ENCODE results near the gene KDM4B.
"Not testable (repeated sequence)": the region's sequence is repeated elsewhere in the genome, so short reads cannot be mapped to it uniquely, and the experiment has no call there.

The KDM4B gene

GRCh38 chr19:4933528-4933927 lies 35.4 kb upstream of the KDM4B start:
- no peak for TF ChIP-seq CTCF (IDR thresholded peaks at IDR 0.05; ENCODE audit: control extremely low read depth, extremely low read depth, low read depth, missing control alignments)
- ChIA-PET POLR2A (no interaction called here), CTCF (no interaction called here)
- DNase-seq (ENCODE audit: extremely low spot score): no peak

DNA sequence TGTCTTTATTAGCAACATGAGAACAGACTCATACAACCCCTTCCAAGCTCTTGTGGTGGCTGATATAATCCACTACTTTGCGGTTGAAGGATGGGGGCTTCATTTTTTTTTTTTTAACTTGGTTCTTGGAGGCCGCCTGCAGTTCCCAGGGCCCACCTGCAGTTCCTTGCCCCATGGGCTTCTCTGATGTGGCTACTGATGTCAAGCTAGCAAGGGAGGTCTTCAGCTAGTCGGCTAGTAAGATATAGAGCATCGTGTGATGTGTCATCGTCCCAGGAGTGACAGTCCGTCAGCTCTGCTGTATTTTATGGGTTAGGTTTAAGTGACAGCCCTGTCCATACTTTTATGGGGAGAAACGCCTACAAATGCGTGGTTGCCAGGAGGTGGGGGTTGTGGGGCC lies 33.5 kb upstream of the KDM4B start:
- CTCF ChIA-PET: no interaction called here
- POLR2A ChIA-PET: no interaction called here
- DNase-seq (ENCODE audit: extremely low spot score): no peak
- no peak for TF ChIP-seq CTCF (IDR thresholded peaks at IDR 0.05; ENCODE audit: control extremely low read depth, extremely low read depth, low read depth, missing control alignments)

GRCh38 chr19:4937060-4937459 lies 31.9 kb upstream of the KDM4B start:
- CTCF ChIA-PET: interaction anchor here (1.2 to 1.5 kb wide), 3 partner anchors 9 to 25 kb away, joined by 3 to 4 read pairs (median 4); no protein-coding TSS in a partner anchor
- DNase-seq (ENCODE audit: extremely low spot score): no peak
- POLR2A ChIA-PET: interaction anchor here (0.7 kb wide), 1 partner anchor 8 kb away, joined by 8 read pairs; no protein-coding TSS in a partner anchor
- no peak for TF ChIP-seq CTCF (IDR thresholded peaks at IDR 0.05; ENCODE audit: control extremely low read depth, extremely low read depth, low read depth, missing control alignments)

DNA sequence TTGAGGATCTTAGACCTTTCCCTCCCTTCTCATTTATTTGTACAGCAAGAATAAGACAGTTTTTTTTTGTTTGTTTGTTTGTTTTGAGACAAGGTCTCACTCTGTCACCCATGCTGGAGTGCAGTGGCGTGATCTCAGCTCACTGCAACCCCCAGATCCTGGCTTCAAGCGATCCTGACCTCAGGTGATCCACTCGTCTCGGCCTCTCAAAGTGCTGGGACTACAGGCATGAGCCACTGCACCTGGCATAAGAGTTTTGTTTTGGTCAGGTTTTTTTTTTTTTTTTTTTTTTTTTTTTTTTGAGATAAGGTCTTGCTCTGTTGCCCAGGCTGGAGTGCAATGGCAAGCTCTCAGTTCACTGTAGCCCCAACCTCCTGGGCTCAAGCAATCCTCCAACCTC lies 30.5 kb upstream of the KDM4B start:
- CTCF ChIA-PET: interaction anchor here (1.5 kb wide), 1 partner anchor 13 kb away, joined by 4 read pairs; no protein-coding TSS in a partner anchor
- POLR2A ChIA-PET; DNase-seq (ENCODE audit: extremely low spot score): not testable (repeated sequence)

- CTCF ChIA-PET: interaction anchor here (1.8 to 3.3 kb wide), 2 partner anchors 11 to 28 kb away, joined by 4 to 9 read pairs; no protein-coding TSS in a partner anchor
- no peak for TF ChIP-seq CTCF (IDR thresholded peaks at IDR 0.05; ENCODE audit: control extremely low read depth, extremely low read depth, low read depth, missing control alignments)
- no peak for DNase-seq (ENCODE audit: extremely low spot score)
- POLR2A ChIA-PET: no interaction called here
These were observed 29.4 kb upstream of the KDM4B start for GRCh38 chr19:4939466-4939865.

- POLR2A ChIA-PET; DNase-seq (ENCODE audit: extremely low spot score): not testable (repeated sequence)
- CTCF ChIA-PET: interaction anchor here (1.5 to 3.3 kb wide), 2 partner anchors 9 to 13 kb away, joined by 3 to 9 read pairs; no protein-coding TSS in a partner anchor
These were observed 27.2 kb upstream of the KDM4B start for GRCh38 chr19:4941638-4942169.

DNA sequence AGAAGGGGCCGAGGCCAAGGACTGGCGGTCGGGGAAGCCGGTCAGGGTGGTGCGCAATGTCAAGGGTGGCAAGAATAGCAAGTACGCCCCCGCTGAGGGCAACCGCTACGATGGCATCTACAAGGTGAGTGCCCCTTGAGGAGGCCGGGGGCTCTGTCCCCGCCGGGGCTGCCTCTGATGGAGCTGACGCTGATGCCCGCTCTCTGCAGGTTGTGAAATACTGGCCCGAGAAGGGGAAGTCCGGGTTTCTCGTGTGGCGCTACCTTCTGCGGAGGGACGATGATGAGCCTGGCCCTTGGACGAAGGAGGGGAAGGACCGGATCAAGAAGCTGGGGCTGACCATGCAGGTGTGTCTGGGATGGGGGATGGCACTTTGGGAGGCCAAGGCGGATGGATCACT lies 18.3 kb upstream of the KDM4B start:
- DNase-seq (ENCODE audit: extremely low spot score); POLR2A ChIA-PET: not testable (repeated sequence)
- CTCF ChIA-PET: interaction anchor here (1.5 kb wide), 1 partner anchor 8 kb away, joined by 3 read pairs; no protein-coding TSS in a partner anchor

GRCh38 chr19:4951656-4952055 lies 17.3 kb upstream of the KDM4B start:
- DNase-seq (ENCODE audit: extremely low spot score): no peak
- CTCF ChIA-PET: interaction anchor here (1.3 to 1.5 kb wide), 2 partner anchors 9 to 11 kb away, joined by 3 to 5 read pairs; no protein-coding TSS in a partner anchor
- no peak for TF ChIP-seq CTCF (IDR thresholded peaks at IDR 0.05; ENCODE audit: control extremely low read depth, extremely low read depth, low read depth, missing control alignments)
- POLR2A ChIA-PET: no interaction called here
